HFF-Myc (cell line): ENCODE measurements around the gene NOS1AP.

Source experiments
- DNase-seq: peaks from one replicate; pipeline ENCODE4 v3.0.0-alpha.2; 2011; ENCODE audit warnings: low read depth; ENCODE audit errors: extremely low read depth
- H3K4me3 ChIP-seq: replicated peaks from 2 replicates; pipeline ENCODE4 v1.5.1; 2011; ENCODE audit warnings: low read depth, mild to moderate bottlenecking, control low read depth, low read length
- TF ChIP-seq, protein P1 (sequence below): IDR thresholded peaks from 2 replicates; pipeline ENCODE4 v1.5.1; 2012; ENCODE audit warnings: mild to moderate bottlenecking, low read depth, low read length, control low read depth; ENCODE audit errors: missing control alignments

Gene NOS1AP

DNA sequence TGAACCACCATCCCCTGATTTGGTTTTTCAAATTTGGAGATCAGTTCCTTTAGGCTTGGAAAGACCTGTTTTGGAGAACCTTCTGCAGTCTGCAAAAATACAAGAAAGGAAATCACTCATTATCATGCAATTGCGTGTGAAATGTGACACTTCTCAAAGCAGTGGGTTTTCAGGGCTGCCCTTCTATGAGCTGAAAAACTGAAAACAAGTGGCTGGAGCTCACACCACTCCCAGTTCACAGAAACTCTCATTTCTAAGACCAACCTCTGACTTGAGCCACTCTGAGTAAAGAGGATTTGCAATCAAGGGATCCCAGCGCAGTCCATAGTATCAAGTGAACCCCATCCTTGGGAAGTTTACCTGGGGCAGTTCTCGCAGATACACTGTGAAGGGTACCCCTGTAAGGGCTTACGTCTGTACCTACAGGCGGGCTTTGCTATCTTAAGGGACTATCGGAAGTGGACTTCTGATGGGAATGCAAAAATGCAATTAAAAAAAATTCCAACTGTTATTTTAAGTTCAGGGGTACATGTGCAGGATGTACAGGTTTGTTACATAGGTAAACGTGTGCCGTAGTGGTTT is 329.6 kb downstream of the NOS1AP start:
- no peak overlapping the region for H3K4me3 ChIP-seq
- DNase-seq, result no peak
- TF ChIP-seq, protein P1, sequence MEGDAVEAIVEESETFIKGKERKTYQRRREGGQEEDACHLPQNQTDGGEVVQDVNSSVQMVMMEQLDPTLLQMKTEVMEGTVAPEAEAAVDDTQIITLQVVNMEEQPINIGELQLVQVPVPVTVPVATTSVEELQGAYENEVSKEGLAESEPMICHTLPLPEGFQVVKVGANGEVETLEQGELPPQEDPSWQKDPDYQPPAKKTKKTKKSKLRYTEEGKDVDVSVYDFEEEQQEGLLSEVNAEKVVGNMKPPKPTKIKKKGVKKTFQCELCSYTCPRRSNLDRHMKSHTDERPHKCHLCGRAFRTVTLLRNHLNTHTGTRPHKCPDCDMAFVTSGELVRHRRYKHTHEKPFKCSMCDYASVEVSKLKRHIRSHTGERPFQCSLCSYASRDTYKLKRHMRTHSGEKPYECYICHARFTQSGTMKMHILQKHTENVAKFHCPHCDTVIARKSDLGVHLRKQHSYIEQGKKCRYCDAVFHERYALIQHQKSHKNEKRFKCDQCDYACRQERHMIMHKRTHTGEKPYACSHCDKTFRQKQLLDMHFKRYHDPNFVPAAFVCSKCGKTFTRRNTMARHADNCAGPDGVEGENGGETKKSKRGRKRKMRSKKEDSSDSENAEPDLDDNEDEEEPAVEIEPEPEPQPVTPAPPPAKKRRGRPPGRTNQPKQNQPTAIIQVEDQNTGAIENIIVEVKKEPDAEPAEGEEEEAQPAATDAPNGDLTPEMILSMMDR, result no peak

DNA sequence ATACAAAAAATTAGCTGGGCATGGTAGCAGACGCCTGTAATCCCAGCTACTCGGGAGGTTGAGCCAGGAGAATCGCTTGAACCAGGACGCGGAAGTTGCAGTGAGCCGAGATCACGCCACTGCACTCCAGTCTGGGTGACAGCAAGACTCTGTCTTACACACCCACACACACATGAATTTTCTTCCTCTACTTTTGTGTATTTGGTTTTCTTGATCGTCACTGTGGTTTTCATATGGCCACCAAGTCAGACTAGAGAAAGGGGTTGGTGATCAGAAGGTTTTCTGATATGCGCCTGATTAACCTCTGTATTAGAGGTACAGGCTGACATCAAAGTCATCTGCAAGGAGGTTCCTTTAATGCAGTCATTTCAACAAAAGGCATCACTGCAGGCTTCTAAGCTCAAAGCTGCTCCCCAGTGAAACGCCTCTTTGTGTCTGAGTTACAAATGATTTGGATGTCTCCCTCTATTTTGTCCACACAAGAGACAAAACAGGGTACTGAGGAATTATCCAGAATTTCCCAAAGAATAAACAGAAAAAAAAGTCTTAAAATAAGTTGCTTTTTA is 331.4 kb downstream of the NOS1AP start:
- TF ChIP-seq, protein P1, result no peak
- no peak for DNase-seq
- H3K4me3 ChIP-seq, result no peak overlapping the region

DNA sequence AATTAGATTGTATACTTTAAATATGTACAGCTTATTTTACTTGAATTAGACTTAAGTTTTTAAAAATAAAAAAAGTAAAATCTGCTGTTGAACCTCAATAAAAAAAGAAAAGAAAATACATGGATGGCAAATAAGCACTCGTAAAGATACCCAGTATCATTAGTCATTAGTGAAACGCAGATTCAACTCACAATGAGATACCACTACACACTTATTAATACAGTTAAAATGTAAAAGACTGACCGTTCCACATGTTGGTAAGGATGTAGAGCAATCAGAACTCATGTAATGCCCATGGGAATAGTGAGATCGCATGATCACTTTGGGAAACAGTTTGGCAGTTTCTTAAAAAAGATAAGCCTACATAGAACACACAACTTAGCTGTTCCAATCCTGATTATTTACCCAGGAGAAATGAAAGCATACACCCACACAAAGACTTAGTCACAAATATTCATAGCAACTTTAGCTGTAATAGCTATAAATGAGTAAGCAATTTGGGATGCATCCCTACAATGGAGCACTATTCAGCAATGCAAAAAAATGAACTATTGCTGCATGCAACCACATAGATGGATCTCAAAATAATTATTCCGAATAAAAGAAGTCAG is 335.2 kb downstream of the NOS1AP start:
- TF ChIP-seq, protein P1, result no peak
- no peak for DNase-seq
- no peak overlapping the region for H3K4me3 ChIP-seq

DNA sequence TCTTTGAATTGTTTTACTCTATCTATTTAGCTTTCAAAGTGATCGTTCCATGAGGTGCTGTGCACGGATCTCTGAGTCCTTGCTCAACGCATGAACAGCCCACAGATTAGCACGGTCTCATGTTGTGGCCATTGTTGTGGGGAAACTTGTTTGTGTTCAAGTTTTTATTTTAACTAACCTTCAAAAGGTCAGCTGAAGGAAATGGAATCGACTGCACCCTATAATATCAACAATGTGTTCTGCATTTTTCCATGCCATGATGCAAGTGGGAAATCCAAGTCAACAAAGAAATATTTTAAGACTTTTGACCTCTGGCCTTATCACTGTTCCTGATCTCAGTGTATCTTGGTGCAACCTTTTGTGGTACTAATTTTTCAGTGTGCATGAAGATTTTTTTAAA is 336.3 kb downstream of the NOS1AP start:
- TF ChIP-seq, protein P1, result no peak
- no peak for DNase-seq
- no peak overlapping the region for H3K4me3 ChIP-seq

DNA sequence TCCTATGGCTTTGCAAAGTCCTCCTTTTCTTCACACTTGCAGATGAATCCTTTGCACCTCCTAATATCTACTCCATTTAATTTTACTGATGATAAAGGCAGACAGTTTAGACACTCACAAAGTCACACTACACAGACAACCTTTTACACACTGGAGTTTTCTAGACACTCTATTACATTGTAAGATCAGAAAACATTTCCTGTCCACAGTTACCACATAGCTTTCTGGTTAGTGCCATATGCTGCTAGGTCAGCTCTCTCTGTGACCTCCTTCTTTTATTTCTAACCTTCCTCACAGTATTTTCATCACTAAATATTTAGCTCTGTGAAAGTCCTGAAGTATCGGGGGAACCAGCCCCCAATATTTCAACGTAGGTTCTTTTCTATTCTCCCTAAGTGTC is 337.3 kb downstream of the NOS1AP start:
- DNase-seq, result no peak
- TF ChIP-seq, protein P1, result no peak
- H3K4me3 ChIP-seq, result no peak overlapping the region

DNA sequence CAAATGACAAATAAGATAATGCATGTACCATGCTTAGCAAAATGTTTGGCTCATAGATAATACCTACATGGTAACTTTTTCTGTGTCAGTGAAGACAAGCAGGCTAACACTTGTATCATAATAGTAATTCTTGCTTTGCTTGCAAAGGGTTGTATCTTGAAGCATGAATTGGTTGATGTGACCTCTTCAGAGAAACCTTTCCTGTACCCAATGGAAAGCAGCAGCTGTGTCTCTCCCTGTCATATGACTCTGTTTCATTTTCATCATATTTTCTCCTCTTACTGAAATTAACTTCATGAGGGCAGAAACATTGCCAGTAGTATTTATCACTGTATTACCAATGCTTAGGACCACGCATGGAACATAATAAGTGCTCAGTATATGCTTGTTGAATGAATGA is 338.0 kb downstream of the NOS1AP start:
- TF ChIP-seq, protein P1, result no peak
- no peak overlapping the region for H3K4me3 ChIP-seq
- no peak for DNase-seq

DNA sequence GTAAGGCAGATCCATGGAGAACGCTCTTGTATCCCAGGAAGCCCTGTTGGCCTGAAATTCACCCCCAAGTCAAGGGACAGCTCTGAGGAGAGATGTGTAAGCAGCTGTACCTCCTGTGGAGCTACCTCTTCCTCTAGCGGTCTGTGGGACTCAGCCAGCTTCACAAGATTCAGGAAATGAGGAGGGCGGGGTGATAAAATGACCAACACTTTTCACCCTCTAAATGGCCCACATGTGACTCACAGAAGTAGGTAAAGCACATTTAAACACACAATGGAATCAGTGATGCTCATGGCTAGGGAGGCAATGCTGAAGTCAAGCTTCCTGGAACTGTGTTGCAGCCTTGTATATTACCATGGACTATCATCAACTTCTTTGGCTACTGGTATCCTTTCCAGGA is 342.5 kb downstream of the NOS1AP start, which contains the start of gene SH2D1B:
TSS of gene SH2D1B (minus strand) at position 135 of the 400 bp plus-strand sequence. CDS start at position 15, 120 bp downstream.
- no peak within 1 kb of the TSS for H3K4me3 ChIP-seq
- TF ChIP-seq, protein P1, result no peak
- DNase-seq, result no peak
